NCI-H82 treated with DMSO at 0.1 percent for 48 hours (cell line): Measurements from ENCODE around the gene BRD4.

ENCODE experiments used
- DNase-seq: peaks from one replicate; lab custom pipeline; 2025; ENCODE audit not compliant: unreplicated experiment; lab: John Stamatoyannopoulos, UW

BRD4 gene

DNA sequence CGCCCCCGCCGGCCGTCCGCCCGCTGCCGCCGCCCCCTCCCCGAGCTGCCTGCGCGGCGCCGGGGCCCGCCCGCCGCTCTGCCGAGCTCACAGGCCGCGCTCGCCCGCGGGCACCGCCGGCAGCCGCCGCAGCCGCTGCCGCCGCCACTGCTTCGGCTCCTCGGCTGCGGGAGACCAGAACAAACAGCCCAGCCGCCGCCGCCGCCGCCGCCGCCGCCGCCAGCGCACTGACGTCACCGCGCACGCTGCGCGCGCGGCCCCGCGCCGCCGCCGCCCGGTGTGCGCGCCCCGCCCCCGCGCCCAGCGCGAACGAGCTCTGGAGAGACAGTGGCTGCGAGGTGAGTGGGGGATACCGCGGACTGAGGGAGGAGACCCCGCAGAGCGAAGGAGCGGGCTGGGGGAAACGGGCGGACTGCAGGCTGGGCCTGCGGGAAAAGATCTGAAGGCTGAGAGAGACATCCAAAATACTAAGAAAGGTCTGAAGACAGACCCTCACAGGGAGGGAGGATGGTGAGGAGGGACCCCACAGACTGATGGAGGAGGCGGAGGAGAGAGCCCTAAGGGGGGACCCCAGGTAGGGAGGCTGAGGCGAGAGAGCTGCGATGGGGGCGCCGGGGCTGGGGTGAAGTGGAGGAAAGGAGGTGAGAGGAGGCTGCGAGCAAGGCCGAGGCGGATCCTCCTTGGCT is at the start of gene BRD4:
Gene BRD4, minus strand, starts transcription at position 229 of the 686 bp plus-strand sequence. CDS start 59,440 bp downstream, outside the sequence.
- DNase-seq, result peak; percentile 32

DNA sequence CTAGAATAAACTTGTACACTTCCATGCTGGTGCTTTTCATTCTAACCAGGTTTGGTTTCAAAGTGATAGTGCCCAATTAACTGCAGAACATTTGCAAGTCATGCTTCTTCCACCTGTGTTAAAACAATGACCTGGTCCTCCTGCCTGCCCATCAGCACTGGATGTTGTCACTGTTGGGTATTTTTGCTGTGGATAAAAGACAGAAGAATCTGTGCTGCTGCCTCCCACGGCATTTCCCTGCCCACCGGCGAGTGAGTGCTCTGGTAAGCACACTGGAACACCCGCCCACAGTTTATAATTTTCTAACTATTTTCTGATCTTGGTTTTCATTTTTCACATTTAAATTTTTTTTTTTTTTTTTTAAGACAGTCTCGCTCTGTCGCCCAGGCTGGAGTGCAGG is 49.5 kb upstream of the BRD4 start:
- no peak for DNase-seq

DNA sequence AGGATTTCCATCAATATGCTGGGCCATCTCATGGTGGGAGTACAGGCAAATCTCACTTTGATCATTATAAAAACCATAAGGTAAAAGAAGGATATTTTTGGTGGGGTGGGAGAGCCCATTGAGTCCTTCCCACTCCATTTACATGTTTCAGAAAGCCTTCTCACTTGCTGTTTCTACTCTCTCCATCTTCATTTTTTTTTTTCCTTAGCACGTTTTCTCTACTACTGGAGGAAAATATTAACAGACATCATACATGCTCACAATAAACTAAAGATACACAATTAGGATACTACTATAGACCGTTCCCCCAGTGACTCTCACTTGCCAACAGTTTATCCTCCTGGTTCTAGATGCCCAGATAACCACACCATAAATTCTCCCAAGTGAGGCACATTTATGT is 49.1 kb upstream of the BRD4 start:
- no peak for DNase-seq

DNA sequence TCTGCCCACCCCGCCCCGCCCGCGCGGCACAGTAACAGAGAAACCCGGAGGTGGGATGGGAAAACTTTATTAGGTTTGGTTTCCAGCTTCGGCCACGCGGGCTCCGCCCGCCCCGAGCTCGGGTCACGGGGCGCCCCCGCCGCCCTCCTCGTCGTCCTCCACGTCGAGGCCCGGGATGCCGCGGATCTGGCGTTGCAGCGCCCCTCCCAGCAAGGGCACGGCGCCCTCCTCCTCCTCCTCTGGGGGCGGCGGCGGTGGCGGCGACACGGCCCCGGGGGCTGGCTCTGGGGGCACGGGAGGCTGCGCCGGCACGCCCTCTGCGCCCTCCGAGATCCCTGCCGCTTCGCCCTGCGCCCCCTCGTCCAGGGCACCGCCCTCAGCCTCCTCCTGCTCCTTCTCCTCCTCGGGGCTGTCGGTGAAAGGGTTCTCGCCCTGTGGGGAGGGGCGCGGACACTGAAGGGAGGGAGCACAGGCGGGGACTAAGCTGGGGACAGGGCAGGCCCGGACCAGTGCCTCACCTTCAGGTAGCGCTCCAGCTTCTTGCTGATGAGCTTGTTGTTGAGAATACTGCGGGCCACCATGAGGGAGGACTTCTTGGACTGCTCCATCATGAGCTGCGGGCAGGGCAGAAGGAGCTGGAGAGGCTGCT is 47.8 kb upstream of the BRD4 start:
- peak; percentile 35 for DNase-seq

DNA sequence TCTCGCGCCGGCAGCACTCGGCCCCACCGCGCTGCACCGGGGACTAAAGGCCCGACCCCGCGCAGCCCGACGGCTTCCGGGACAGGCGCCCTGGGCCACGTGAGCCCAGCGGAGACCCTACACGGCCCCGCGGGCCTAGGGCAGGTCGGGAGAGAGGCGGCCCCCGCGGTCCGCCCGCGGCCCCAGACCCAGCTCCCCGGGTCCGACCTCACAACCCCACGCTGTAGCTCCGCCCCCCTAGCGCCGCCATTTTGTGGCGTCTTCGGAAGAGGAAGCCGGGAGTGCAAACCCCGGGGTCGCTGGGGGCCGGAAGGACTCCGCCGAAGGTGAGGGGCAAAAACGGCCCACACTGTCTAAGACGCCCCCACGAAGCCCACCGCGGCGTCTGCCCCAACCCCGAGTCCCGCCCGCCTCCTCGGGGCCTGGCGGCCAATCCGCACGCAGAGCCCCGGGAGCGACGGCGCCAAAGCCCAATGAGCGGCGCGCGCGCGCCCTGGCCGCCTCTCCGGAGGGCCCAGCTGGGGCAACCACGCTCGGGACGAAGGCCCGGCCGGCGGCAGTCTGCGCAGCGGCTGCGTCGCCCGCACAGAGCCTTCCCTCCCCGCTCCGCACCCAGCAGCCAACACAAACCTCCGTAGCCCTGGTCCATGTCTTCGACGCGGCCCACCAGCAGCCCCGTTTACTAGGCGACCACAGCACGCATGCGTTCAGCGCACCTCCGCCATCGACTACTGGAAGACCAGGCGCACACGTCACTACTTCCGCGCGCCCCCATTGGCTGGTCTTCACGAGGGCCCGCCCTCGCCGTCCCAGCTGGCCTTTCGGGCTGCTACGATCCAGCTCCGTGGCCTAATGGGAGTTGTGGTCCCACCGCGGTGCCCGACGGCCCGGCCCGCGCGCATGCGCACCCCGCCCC is 47.0 kb upstream of the BRD4 start, which contains the start of gene AKAP8:
Gene AKAP8, minus strand, starts transcription at position 705 of the 916 bp plus-strand sequence. Its CDS starts 56 bp downstream, at position 649.
- peak; percentile 97 for DNase-seq

DNA sequence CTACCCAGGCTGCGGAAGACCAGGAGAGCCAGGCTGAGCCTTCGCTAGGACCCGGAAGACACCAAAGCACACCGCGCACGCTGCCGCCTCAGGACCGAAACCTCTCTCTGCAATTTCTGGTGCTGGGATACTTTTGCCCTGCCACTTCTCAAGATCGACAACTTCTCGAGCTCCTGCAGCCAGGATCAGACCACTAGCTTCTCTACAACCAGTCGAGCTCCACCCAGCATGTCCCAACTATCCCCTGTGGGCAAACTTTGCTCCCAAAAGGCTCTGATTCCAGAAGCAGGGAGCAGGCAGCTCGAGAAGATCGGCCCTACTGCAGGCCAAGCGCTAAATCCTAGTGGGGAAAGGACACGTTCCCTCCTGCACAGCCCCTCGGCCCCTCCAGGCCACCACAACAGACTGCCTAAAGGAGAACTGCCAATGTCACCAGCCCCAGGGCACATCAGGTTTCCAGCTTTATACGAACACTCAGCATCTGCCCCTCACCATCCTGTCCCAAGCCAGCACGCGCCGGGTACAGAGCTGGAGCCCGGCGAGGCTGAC is 46.3 kb upstream of the BRD4 start:
- peak; percentile 38 for DNase-seq

DNA sequence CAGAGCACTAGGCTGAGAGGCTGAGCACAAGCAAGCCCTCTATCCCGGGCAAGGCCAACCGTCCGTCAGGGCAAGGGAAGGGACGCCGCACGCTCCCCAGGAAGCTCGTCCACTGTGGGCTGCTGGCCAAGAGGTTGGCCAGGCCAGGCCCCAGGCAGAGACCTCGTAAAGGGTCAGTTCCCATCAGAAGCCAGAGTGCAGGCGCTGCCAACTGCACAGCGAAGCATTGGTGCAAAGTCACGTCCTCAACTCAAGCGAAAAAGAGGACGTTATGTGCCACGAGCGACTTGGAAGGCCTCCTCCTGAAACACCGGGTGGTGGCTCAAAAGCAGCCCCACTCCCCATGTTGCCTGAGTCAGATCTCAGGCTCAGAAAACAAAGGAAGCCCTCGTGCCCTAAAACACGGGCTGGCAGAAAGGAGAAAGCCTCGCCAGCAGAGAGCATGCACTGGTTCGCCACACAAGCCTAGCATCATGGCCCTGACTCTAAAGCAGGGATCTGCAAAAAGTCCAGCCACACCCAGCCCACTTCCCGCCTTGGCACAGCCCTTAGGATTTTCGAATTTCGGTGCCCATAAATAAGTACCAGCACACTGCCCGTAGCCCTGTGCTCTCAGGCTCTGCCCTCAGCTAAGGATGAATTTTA is 42.6 kb upstream of the BRD4 start:
- DNase-seq, result no peak

DNA sequence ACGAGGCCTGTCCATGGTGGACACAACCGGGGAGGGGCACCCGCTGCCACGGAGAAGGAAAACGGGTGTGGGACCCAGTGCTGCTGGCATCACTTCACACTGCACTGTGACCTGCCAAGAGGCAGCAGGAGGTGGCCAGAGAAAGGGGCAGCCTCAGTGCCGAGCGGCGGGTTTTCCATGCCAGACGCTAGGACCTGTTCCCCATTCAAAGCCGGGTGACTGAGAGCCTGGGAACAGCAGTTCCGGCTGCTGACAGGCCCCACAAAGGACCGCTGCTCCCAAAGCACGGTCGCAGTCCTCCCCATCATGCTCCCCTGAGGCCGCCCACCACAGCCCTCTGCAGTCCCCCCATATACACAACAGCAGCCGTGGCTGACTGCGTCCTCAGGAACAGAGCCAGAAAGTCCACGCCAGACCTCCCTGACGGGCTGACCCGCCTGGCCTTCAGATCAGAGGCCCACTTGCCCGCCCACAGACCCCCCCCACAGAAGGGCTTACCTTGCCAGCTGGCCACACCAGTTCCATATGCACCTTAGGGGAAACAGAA is 41.8 kb upstream of the BRD4 start:
- DNase-seq, result no peak

DNA sequence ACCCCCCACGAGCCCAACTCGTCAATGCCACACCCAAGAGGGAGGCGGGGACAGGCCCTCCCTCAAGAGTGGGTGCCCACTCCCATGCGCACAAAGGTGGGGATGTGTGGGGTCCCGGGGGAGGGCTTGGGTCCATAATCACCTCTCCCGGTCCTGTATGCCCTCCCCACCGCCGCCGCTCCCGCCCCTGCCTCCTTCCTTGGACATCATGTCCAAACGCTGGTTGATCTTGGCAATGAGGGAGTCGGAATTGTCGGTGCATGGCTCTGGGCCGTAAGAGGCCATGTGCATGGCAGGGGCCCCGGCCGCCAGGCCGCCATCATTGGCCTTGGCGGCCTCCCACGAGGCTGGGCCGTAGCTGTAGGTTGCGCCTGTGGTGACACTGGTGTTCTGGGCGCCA is 41.3 kb upstream of the BRD4 start:
- no peak for DNase-seq

DNA sequence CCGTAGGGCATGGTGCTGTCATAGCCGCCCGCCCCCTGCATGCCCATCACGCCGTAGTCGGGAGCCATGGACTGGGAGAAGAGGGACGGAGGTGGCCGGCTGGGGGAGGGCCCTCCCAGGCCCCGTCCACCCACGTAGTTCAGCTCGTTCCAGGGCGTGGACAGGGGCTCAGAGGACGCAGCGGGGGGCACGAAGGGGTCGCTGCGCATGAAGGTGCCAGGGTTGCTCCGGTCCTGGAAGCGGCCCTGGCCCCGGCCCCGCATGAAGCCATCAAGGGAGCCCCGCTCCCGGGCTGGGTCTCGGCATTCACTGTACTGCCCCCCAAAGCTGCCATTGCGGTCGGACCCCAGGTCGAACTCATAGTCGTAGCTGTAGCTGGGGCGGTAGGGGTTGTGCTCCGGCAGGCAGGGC is 40.6 kb upstream of the BRD4 start:
- no peak for DNase-seq

DNA sequence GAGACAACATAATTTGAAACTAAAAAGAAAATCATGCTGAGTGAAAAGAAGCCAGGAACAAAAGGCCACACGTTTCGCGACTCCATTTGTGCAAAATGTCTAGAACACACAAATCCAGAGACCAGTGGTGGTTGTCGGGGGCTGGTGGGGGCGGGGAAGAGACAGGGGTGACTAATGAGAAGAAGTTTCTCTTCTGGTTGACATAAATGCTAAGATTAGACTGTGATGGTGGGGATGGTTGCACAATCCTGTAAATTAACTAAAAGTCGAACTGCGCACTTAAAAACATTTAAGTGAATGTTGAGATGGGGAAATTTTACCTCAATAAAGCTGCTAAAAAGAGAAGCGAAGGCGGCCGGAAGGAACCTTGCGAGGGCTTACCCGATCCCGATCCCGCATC is 40.1 kb upstream of the BRD4 start:
- DNase-seq, result no peak

DNA sequence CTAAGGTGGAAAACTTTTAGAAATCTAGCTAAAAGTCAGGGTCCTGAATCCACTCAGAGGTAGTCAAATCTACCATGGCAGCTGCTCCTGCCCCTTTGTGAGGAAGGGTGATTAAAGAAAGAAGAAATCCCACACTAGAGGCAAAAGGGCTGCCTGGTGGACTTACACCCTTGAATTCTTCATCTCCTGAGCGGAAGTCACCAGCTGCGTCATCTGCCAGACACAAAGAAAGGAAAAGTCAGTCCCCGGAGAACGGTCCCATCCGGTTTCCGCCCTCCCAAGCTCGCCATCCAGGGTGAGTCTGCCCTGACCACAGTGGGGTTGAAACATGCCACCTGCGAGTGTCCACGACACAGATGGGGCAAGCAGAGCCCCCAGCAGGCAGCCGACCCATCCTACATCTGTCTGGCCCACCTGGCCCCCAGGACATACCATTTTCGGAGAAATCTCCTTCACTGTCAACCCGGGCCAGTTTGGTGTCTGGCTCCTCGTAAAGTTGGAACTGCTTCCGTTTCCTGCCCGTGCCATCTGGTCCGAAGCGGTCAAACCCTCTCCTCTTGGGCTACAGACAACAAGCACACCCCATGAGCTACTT is 39.5 kb upstream of the BRD4 start:
- no peak for DNase-seq

DNA sequence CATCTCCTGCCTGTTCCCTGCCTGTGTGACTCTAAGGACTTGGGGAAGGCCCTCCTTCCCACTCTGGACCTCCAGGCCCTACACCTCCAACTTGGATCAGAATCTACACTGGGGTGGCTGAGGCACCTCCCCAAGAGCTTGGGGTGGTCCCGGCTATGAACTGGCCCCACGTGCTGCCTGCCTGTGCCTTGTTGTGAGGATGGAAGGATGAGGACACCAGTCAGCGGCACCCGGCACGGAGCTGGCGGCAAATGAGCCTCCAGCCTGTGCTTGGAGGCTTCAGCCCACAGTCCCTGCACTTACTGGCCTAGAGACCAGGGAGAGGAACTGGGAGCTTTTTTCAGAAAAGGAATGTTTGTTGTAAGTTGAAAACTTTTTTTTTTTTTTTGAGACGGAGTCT is 38.8 kb upstream of the BRD4 start:
- no peak for DNase-seq

DNA sequence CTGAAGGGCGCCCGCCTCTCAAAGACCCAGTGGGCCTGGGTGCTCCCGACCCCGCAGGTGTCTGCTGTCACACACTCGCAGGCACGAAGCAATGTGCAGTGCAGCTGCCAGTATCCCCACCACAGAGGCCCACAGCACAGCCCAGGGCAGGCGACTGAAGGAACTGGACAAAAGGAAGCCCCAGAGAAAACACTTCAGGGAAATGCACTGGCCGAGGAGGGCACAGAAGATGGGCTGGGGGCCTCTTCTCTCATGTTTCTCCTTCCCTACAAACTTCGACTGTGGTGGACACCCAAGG is 37.2 kb upstream of the BRD4 start:
- no peak for DNase-seq

DNA sequence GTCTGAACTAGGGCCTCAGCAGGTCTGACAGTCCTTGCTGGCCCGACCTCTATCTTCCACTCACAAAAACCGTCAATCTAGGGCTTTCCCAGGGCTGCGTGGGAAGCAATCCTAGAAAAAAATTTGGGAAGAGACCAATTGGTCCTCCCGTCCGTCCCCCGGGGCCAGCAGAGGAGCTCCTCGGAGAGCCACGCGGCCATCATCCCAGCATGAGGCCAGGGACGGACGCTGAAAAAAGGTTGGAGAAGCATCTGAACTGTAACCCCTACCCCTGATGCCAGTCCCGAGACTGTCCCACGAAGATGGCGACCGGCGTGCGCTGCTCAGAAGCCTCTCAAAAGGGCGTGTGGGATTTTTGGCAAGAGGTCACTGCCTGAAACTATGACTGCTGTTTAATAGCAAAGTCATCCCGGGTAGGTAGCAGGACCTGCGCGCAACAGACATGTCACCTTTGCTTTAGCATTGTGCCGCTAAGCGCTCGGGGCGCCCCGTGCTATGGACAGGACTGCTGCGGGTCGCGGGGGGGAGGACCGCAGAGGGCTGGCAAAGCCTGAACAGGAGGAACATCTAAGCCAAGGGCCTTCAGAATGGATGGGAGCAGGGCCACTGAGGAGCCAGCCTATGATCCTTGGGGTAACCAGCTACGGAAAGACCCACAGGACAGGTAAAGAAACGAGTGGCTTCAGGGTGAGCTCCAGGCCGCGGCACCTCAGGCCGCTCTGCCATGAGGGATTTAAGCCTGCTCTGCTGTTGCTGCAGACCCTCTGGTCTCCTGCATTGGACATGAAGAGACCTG is 36.7 kb upstream of the BRD4 start:
- DNase-seq, result no peak

DNA sequence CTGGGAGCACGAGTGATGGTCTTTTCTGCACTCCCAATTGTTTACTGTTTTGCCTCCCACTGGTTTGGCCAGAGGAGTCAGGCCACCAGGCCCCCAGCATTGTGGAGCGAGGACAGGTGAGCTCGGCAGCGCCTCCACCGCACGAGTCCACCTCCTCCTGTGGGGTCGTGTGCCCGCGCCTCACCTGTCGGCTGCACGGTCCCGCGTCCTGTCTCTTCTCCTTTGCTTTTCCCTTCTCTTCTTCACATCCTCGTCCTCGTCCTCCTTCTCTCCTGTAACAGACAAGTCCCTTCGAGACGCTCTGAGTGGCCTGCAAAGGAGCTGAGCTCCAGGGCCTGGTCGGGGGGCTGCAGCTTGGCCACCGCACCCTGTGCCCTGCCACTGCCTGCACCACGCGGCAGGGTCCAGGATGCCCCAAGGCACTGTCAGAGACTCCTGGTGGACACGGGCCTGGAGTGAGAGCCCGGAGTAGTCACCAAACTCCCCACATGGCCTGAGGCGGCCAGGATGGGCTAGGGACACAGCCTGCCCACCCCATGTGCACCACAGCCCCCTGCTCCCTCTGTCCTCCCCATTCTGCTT is 35.8 kb upstream of the BRD4 start:
- DNase-seq, result no peak

DNA sequence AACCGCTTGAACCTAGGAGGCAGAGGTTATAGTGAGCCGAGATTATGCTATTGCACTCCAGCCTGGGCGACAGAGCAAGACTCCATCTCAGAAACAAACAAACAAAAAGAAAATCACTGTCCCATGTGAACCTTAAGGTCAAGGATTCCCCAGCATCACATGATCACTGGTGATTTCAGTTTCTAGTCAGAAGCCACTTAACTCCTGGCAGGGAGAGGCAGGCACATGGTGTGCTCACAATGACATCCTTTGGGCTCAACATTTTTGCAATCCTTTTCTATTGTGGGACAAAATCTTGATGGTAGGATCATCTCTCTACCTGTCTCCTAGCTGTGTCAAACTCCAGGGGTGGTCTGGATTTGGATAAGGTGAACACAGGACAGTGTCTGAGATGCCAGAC is 35.1 kb upstream of the BRD4 start:
- no peak for DNase-seq

DNA sequence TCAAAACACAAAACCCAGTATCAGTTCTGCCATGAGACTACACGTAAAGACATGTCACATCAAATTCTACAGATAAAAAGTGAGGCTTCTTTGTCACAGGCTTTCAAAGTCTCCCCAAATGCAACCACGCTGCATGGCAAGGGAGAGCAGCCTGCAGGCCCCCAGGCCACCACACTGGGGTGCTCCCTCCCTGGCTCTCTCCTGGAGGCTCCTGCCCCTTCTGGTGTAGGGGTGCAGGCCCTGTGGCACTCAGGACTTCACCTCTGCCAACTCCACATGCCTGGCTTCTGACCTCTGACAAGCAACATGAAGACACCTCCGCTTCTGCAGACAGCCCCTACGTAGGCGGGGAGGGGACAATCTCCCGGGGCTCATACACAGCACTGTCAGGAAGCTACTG is 32.9 kb upstream of the BRD4 start:
- no peak for DNase-seq

DNA sequence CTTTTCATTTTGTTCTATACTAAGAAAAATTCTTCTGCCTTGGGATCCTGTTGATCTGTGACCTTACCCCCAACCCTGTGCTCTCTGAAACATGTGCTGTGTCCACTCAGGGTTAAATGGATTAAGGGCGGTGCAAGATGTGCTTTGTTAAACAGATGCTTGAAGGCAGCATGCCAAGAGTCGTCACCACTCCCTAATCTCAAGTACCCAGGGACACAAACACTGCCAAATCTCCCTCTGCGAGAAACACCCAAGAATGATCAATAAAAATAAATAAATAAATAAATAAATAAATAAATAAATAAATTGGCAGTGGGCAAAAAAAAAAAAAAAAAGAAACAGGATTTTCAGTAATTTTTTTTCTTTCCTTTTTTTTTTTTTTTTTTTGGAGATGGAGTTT is 31.5 kb upstream of the BRD4 start:
- peak; percentile 25 for DNase-seq
